ENCODE results near the gene LPP. TPM values are rescaled to one million over a fixed set of nuclear protein-coding genes. Genes with fewer than 3 reads are reported as not detected.

The LPP gene
- total RNA-seq, 4 donors from 2014 or later: 109 to 170 (median 132) TPM

GRCh38 chr3:188257384-188258026 lies 103.5 kb downstream of the LPP start:
- DNase-seq: no peak
- Histone ChIP-seq H3K27me3 (no peaks in the 10 kb centered on the region), H3K36me3 (peaks cover 0 to 8% (median 0%) of the 10 kb centered on the region in 3 donors), H3K27ac (peak overlapping the region in 2 of 4 donors; percentile 5 to 41), H3K4me3 (no peak overlapping the region), H3K4me1 (peaks cover 0 to 45% (median 2%) of the 10 kb centered on the region in 4 donors), H3K9me3 (no peaks in the 10 kb centered on the region)
- TF ChIP-seq CTCF (IDR thresholded peaks at IDR 0.05) (no peak), POLR2A (IDR thresholded peaks at IDR 0.05) (no peak)

- TF ChIP-seq CTCF (IDR thresholded peaks at IDR 0.05): no peak
- no peak for TF ChIP-seq POLR2A (IDR thresholded peaks at IDR 0.05)
- DNase-seq: peak in 1 of 3 donors; percentile 64
- Histone ChIP-seq H3K27me3 (no peaks in the 10 kb centered on the region), H3K36me3 (peaks cover 0 to 8% (median 0%) of the 10 kb centered on the region in 3 donors), H3K9me3 (no peaks in the 10 kb centered on the region), H3K4me1 (peaks cover 0 to 53% (median 2%) of the 10 kb centered on the region in 4 donors), H3K4me3 (no peak overlapping the region), H3K27ac (peak overlapping the region in 1 of 4 donors; percentile 45)
These were observed 105.2 kb downstream of the LPP start for GRCh38 chr3:188259191-188259590.

- Histone ChIP-seq H3K27ac (peak overlapping the region in 2 of 4 donors; percentile 45 to 80), H3K36me3 (peaks cover 0 to 7% (median 0%) of the 10 kb centered on the region in 3 donors), H3K9me3 (no peaks in the 10 kb centered on the region), H3K4me3 (no peak overlapping the region), H3K27me3 (no peaks in the 10 kb centered on the region), H3K4me1 (peaks cover 0 to 56% (median 2%) of the 10 kb centered on the region in 4 donors)
- TF ChIP-seq CTCF (IDR thresholded peaks at IDR 0.05) (no peak), POLR2A (IDR thresholded peaks at IDR 0.05) (no peak)
- DNase-seq: no peak
These were observed 105.6 kb downstream of the LPP start for GRCh38 chr3:188259596-188259995.

- TF ChIP-seq POLR2A (IDR thresholded peaks at IDR 0.05): no peak
- no peak for TF ChIP-seq CTCF (IDR thresholded peaks at IDR 0.05)
- peak overlapping the region in 2 of 4 donors; percentile 6 to 80 for H3K27ac ChIP-seq
- no peak for DNase-seq
- no peak overlapping the region for H3K4me3 ChIP-seq
- no peaks in the 10 kb centered on the region for H3K27me3 ChIP-seq
- H3K36me3 ChIP-seq: no peaks in the 10 kb centered on the region
- H3K4me1 ChIP-seq: peaks cover 0 to 57% (median 2%) of the 10 kb centered on the region in 4 donors
- H3K9me3 ChIP-seq: no peaks in the 10 kb centered on the region
These were observed 107.1 kb downstream of the LPP start for GRCh38 chr3:188261011-188261410.

- Histone ChIP-seq H3K36me3 (no peaks in the 10 kb centered on the region), H3K4me3 (no peak overlapping the region), H3K4me1 (peaks cover 0 to 50% (median 0%) of the 10 kb centered on the region in 4 donors), H3K27ac (peak overlapping the region in 3 of 4 donors; percentile 37 to 80 (median 53)), H3K9me3 (no peaks in the 10 kb centered on the region), H3K27me3 (no peaks in the 10 kb centered on the region)
- TF ChIP-seq CTCF (IDR thresholded peaks at IDR 0.05) (no peak), POLR2A (IDR thresholded peaks at IDR 0.05) (no peak)
- DNase-seq: no peak
These were observed 108.5 kb downstream of the LPP start for GRCh38 chr3:188262488-188262887.

Measured in Peyer's patch (tissue), 4 donors.